Endometrium (tissue), 2 donors: ENCODE results near the gene RPS19BP1.
"Not testable (repeated sequence)": the region's sequence is repeated elsewhere in the genome, so short reads cannot be mapped to it uniquely, and the experiment has no call there.

Experiments used
- FAIRE-seq: peaks from 2 replicates; lab custom pipeline; 2012; peaks lifted over from hg19 to GRCh38; lab: Jason Lieb, UNC
- donor health status: control.
- donor health status: control.

RPS19BP1 gene

GRCh38 chr22:39513791-39514190 lies 18.8 kb downstream of the RPS19BP1 start:
- no peak for FAIRE-seq

GRCh38 chr22:39512026-39512425 lies 20.5 kb downstream of the RPS19BP1 start:
- FAIRE-seq: no peak

- no peak for FAIRE-seq
Observed at GRCh38 chr22:39511226-39511625, 21.3 kb downstream of the RPS19BP1 start.

GRCh38 chr22:39510529-39511149 lies 21.9 kb downstream of the RPS19BP1 start:
- no peak for FAIRE-seq

GRCh38 chr22:39508393-39508792 lies 24.2 kb downstream of the RPS19BP1 start:
- FAIRE-seq: no peak

GRCh38 chr22:39507021-39507420 lies 25.5 kb downstream of the RPS19BP1 start:
- not testable (repeated sequence) for FAIRE-seq

- FAIRE-seq: no peak
Observed at GRCh38 chr22:39504071-39504470, 28.5 kb downstream of the RPS19BP1 start.

GRCh38 chr22:39503630-39504029 lies 28.9 kb downstream of the RPS19BP1 start:
- FAIRE-seq: no peak

GRCh38 chr22:39502789-39503409 lies 29.6 kb downstream of the RPS19BP1 start:
- no peak for FAIRE-seq

GRCh38 chr22:39502109-39502788 lies 30.3 kb downstream of the RPS19BP1 start, which contains the start of gene MIEF1:
TSS of gene MIEF1 (plus strand) at chr22:39502290. CDS start at chr22:39511295, 9,005 bp downstream.
- FAIRE-seq: peak; percentile 84

GRCh38 chr22:39501644-39502108 lies 30.9 kb downstream of the RPS19BP1 start:
- no peak for FAIRE-seq

- no peak for FAIRE-seq
Observed at GRCh38 chr22:39500101-39500500, 32.4 kb downstream of the RPS19BP1 start.

GRCh38 chr22:39498802-39499201 lies 33.7 kb downstream of the RPS19BP1 start:
- FAIRE-seq: no peak

GRCh38 chr22:39498368-39498767 lies 34.2 kb downstream of the RPS19BP1 start:
- FAIRE-seq: no peak

- no peak for FAIRE-seq
Observed at GRCh38 chr22:39497429-39497828, 35.1 kb downstream of the RPS19BP1 start.

- no peak for FAIRE-seq
Observed at GRCh38 chr22:39496131-39496838, 36.3 kb downstream of the RPS19BP1 start.

- FAIRE-seq: no peak
Observed at GRCh38 chr22:39494471-39495120, 38.0 kb downstream of the RPS19BP1 start.

GRCh38 chr22:39493759-39494158 lies 38.8 kb downstream of the RPS19BP1 start:
- FAIRE-seq: no peak

GRCh38 chr22:39492186-39492585 lies 40.4 kb downstream of the RPS19BP1 start:
- no peak for FAIRE-seq

GRCh38 chr22:39491696-39492095 lies 40.9 kb downstream of the RPS19BP1 start:
- no peak for FAIRE-seq

GRCh38 chr22:39490966-39491680 lies 41.4 kb downstream of the RPS19BP1 start:
- FAIRE-seq: no peak
